Left cardiac atrium (tissue), 4 donors: ENCODE results near the gene STX3. TPM values are rescaled to one million over a fixed set of nuclear protein-coding genes. Genes with fewer than 3 reads are reported as not detected.
A peak's percentile ranks its signal among the peaks of the same experiment; 100 is the strongest.

Experiments used
- ATAC-seq, 2 donors: fragments of 200-7000 bp; cut with Tn5 transposase; one replicate each; pipeline ENCODE4 v1.9.1; 2020; ENCODE audit warnings: mild to moderate bottlenecking in 2 of 2, moderate library complexity in 2 of 2
- DNase-seq: peaks from one replicate; pipeline ENCODE4 v3.0.0-alpha.2; 2020
- intact Hi-C, 2 donors: fragments of 100-400 bp; cut with DNase I; formaldehyde crosslinking; loops; one replicate each; pipeline versions ENCODE4 v1.14.1 to v1.15.1; 2022 to 2023
- total RNA-seq, 2 donors: library from RNA; stranded (reverse); fragmentation: NEBNext Ultra II Directional; extraction: Animal tissue kit (Norgen Biotek cat#: 25700); gene quantifications; one replicate each; pipeline ENCODE4 v1.2.1, GENCODE V29; 2021
- donor health status: DM: no; HTN: yes; CAD: no.
- donor health status: DM: no; HTN: yes; CAD: no; lungs with severe emphysema.
- donor health status: DM: yes; HTN: yes; CAD: no.
- donor health status: Dilated cardiomyopathy.

STX3 gene
- total RNA-seq, 2 donors from 2014 or later: 10.6 to 14.1 TPM

DNA sequence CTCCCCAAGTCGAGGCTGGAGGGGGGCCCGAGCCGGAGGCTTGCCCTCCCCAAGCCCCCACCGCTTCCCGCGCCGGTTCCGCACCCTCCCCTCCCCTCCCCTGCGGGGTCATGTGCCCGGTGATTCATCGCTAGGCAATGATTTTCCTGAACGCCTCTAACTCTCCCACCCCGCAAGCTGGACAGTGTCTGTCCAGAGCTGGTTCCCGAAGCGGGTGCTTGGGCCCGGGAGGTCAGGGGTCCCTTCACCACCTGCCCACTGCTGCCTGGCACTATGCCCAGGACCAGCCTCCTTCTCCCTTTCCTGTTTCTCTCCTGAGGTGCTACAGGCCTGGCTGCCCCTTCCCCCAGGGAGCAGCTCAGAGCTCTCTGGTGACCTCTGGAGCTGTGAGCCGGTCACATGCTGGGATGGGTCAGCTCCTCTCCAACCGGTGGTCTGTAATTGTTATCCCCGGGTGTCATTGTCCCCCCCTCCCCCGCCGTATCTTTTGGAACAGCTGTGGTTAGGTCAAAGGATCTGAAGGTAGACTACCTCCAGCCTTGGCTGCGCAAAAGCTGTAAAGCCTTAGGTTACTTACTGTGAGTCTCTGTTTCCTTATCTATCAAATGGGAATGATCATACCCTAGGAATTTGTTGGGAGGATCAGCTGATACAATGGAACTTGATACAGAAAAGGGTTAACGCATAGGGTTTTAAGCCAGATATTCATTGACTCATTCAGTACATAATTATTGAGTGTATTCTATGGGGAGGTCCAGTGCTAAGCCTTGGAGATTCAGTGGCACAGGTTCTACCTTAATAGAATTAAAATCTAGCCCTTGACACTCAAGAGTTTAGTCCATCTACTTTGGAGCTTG is 753 bp downstream of the STX3 start:
- intact Hi-C loops: loop anchor here (2.0 kb wide), 2 partner anchors 47 to 55 kb away; partner anchors contain the start of gene MRPL16 (in 1 of the 2)
- peak; percentile 77 to 90 for ATAC-seq

DNA sequence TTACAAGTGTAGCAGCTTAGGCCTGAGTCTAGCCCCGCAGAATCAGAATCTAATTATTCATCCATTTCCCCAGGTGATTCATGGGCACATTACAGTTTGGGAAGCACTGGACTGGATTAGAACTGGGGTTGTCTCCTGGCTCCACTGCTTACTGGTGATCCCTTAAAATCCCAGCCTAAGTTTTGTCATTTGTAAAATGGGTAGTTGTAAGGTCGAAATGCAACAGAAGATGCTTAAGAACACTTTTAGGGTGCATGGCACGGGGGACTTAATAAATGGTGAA is 1.3 kb downstream of the STX3 start:
- intact Hi-C loops: no loop called here
- DNase-seq (no peak), ATAC-seq (no peak)

More for the DNA sequence above, 753 bp downstream of the STX3 start:
- DNase-seq: peak; percentile 83

DNA sequence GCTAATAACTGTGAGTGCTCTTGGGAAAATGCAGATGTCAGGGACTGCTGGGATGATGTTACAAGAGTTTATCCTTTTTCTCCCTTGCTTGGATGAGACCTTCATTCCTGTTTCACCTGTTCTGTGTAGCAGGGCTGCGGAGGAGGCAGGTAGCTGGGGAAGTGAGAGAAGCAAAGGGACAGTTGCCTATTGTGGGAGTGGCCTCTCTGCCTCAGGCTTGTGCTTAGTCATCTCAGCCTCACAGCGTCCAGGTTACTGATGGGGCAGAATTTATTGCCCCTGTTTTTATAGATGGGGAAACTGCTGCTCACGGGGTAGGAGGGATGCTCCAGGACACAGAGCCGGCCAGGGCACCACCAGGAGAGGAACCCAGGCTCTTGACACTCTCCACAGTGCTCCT is 1.7 kb downstream of the STX3 start:
- no peak for ATAC-seq
- intact Hi-C loops: no loop called here
- DNase-seq: no peak

DNA sequence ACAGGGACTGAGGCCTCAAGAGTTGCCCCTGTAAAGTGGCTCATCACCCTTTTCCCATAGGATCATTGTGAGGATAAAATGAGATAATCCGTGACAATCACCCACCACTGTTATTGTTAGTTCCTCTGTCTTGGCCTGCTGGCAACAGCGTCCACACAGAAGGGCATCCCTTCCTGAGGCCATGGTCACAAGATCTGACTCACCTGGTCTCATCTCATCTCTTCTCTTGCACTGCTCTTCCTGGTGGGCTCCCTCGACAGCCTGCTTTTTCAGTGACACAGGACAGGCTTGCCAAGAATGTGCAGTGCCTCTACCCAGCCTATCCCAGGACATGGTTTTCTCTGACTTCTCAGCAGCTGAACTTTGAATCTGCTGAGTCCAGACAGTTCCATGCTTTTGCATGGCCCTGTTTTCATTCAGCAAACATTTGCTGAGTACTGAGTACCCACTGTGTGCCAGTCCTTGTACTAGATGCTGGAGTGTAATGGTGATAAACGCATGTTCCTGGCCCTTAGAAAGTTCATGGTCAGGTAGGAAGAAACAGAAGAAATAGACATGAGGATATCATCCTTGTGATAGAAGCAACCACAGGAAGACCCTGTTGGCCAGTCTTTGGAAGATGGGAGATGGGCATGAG is 3.3 kb downstream of the STX3 start:
- intact Hi-C loops: no loop called here
- ATAC-seq: no peak
- no peak for DNase-seq

DNA sequence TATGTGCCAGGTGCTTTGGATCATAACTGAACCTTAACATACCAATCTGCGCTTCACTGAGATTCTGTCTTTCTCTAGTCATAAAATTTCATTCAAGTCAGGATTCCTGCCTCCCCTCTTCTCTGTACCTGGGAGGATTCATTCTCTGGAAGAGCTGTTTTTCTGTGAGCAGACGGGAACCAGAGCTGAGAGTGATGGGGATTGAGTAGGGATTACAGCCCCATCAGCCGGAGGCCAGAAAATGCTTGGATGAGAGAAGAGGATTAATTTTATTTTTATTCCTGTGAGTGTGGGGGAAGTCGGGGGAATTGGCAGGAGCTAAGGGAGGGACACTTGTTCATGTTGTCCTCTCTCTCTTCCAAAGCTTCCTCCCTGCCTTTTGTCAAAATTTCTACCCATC is 4.7 kb downstream of the STX3 start:
- intact Hi-C loops: no loop called here
- DNase-seq (no peak), ATAC-seq (no peak)

DNA sequence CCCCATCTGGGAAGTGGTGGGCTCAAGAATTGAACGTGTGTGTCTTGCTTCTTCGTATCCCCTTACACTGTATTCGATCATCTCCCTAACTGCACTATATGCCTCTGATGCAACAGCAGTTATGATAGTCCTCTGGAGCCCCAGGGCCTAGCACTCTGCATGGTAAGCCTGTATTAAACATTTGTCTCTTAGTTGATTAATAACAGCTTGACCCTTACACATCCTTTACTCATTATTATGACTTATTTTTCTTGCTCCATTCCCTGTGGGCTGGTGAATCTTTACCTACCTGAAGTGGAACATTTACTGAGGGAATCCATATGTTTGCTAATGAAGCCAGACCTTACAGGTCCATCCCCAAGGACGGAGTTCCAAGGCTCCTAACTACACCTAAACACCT is 5.6 kb downstream of the STX3 start:
- intact Hi-C loops: no loop called here
- ATAC-seq (no peak), DNase-seq (no peak)

DNA sequence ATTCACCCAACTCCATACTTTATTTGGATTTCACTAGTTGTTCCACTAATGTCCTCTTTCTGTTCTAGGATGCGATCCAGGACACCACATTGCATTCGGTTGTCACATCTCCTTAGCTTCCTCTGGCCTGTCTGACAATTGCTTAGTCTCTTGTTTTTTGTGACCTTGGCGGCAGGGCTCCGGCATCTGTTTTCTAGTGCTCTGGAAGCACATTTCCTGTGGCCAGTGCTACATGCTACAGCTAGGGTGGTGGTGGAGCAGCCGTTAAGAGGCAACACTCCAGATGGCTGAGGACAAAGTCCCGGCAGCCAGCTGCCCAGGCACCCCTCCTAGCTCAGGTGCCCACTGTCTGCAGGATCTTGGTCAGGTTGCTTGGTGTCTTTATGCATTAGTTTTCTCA is 6.8 kb downstream of the STX3 start:
- intact Hi-C loops: no loop called here
- peak; percentile 62 to 64 for ATAC-seq
- DNase-seq: no peak

DNA sequence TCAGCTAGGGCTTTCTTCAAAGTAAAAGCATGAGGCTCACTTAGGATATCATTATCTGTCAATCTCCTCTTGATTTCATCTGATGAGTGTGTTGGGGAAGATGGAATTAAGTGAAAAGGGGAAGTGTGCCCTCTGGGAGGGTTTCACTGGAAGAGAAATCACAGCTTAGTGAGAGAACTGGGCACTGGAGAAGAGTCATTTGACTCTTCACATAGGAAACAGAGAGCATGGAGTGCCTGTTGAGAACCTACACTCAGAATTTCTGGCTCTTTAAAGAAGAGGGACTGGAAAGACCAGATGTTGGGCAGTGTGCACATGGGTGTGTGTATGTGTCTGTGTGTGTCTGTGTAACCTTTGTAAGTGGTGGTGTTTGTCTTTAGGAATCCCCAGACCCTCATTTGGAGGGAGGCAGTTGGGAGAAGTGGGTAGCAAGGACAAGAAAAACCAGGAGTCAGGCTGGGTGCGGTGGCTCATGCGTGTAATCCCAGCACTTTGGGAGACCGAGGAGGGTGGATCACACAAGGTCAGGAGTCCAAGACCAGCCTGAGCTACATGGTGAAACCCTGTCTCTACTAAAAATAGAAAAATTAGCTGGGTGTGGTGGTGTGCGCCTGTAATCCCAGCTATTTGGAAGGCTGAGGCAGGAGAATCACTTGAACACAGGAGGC is 10.0 kb downstream of the STX3 start:
- no peak for DNase-seq
- no peak for ATAC-seq
- intact Hi-C loops: no loop called here

DNA sequence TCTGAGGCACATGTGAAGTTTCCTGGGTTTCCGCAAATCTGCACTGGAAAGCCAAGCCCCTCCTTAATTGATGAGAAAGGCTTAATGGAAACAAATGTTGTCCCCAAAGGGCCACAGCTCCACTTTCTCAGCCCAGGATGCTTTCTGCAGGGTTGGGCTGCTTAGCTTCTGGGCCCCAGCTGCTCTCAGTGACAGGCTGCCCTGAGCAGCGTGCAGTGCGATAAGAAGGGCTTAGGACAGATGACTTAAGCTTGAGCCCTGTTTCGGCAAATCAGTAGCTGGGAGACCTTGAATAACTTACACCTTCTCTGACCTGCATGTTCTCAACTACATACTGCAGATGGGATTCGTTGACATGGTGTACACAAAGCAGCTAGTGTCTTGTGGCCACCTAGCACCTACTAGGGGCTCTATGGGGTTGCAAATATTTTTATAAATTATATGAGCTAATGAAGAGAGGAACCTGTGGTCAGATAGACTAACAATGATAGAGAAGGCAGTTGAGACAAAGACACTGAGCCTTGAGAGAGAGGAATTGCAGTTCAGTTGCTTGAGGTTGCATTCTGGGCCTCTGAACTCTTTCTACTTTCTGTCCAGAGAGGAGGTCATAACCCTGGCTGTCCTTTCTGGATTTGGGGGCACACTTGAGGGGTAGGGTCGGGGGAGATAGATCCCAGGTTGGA is 11.5 kb downstream of the STX3 start:
- ATAC-seq (peak; percentile 49 to 74), DNase-seq (no peak)

DNA sequence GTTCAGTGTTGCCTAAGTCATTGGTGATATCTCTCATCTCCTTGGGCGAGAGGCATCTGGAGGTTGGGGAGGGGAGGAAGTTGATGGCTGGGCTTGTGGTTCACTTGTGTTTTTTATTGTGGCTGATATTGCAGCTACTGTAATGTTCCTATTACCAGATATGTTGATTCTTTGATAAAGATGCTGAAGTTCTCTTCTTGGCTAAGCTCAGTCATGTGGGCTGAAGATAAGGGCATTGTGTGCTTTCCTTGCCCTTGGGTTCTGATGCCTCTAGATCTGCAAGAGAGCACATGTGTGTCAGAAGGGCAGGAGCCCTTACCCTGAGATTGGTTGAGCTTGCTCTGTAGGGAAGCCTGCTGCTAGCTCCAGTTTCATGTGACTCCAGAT is 12.0 kb downstream of the STX3 start:
- intact Hi-C loops: no loop called here
- peak in 1 of 2 donors; percentile 32 for ATAC-seq
- no peak for DNase-seq

More for the DNA sequence above, 11.5 kb downstream of the STX3 start:
- intact Hi-C loops: no loop called here

DNA sequence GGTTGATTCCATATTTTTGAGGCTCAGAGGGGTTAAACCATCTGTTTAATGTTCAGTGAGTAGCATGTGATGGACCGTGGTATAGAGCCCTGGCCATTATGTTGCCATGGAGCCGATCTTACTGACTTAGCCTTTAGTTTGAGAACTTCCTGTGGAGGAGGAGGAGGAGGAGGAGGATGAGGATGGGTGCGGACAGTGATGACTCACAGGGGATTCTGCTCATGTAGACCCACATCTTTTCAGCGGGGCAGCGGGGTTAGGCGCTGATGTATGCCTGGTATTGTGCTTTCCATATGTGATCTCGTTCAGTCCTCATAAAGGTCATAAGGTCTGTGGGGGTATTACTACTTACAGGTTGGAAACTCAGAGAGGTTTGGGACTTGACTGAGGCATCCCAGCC is 13.9 kb downstream of the STX3 start:
- DNase-seq: no peak
- intact Hi-C loops: no loop called here
- no peak for ATAC-seq

DNA sequence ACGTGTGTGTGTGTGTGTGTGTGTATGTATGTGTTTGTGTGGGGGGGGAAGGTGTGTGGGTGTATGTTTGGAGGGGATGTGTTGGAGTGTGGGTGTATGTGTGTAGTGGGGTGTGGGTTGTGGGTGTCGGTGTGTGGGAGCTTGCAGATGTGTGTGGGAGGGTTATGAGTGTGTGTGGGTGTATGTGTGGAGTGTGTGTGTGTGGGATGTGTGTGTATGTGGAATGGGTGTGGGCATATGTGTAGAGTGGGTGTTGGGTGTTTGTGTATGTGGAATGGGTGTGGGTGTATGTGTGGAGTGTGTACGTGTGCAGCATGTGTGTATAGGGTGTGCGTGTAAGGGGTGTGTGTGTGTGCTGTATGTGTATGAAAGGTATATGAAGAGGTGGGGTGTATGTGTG is 14.7 kb downstream of the STX3 start:
- ATAC-seq (no peak), DNase-seq (no peak)
- intact Hi-C loops: no loop called here

DNA sequence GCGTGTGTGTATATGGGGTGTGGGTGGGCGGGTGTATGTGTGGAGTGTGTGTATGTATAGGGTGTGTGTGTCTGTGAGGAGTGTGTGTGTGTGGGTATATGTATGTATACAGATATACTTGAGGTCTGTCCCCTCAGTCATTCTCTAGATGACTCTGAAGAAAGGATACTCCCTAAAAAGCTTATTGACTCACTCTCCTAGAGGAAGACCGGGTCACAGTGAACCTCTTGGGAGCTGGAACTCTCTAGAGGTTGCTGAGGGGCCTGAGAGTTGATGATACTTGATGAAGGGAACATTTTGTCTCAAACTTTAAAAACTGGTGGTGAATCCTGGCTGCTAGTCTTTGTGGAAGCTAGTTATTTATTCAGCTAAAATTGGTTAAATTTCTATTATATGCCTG is 15.1 kb downstream of the STX3 start:
- DNase-seq (no peak), ATAC-seq (no peak)
- intact Hi-C loops: no loop called here

DNA sequence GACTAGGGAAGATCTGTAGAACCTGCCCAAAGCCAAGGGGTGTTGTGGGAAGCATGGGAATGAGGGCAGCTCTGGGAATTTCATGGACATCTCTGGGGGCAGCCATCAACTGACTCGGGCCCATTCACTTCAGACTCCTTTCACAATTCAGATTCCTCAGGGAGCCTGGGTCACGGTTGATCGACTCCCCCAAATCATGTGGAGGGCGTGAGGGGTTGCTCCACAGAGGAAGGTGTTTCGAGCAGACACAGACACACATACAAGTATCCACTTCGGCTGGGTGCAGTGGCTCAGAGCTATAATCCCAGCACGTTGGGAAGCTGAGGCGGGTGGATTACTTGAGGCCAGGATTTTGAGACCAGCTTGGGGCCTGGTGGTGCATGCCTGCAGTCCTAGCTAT is 15.7 kb downstream of the STX3 start:
- intact Hi-C loops: no loop called here
- DNase-seq (no peak), ATAC-seq (no peak)

DNA sequence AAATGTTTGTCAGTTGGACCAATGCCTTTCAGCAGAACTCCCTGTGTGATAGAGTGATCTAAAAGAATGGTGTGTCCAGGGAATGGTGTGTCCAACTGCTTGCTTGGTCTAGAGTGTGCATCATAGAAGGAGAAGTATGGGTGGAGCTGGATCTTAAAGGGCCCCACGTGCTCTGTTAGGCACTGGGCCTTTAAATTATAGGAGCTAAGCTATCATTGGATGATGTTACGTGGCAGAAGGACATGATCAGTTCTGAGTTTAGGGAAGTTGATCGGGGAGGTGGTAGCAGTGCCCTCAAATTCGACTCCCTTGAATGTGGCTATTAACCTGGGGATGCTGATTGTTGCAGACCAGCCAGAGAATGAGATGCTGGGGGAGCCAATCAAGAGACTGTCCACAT is 16.4 kb downstream of the STX3 start:
- no peak for ATAC-seq
- intact Hi-C loops: no loop called here

DNA sequence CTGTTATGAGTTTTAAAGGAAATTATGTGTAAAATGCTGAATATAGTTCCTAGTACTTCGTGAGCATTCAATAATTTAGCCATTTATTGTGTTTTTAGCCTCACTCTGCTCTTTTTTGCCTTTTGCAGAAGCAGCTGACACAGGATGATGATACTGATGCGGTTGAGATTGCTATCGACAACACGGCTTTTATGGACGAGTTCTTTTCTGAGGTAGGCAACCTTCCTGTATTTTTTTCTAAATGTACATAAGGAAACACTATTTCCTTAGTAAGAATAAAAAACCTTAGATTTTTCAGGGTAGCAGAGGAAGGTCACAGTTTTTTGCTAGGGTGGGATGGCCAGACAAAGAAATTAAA is 17.9 kb downstream of the STX3 start:
- intact Hi-C loops: no loop called here
- DNase-seq (no peak), ATAC-seq (no peak)

More for the DNA sequence above, 16.4 kb downstream of the STX3 start:
- no peak for DNase-seq

DNA sequence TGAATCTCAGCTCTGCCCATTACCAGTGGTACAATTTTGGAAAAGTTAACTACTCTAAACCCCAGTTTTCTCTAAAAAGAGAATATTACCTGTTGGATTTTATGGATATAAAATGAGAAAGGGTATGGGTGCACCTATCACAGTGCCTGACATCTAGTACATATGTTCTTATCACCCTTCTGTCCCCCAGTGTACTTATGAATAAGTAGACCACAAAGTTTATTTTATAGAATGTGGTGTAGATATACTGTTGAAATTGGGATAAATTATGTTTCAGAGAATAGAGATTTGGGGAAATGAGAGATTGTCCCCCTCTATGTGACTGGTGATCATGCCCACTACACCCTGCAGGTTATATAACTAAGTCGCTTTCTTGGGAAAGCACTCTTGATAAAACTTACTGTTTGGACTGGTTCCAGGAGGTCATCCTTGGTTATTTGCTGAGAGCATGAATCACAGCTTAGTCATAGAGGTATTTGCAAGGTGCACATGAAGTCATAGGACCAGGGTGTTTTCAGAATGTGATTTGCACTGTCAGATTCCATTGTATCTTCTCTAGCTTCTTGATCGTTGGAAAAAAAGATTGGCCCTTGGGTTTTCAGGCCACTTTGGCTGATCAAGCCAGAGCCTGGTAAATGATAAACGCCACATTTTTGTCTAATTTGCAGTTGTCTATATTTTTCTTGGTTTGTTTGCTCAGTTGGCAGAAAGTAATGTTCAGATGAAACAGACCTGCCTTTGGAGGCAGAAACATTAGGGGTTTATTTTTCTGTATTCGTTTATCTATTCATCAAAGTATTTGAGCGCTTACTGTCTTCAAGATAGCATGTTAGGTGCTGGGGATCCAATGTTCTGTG is 21.3 kb downstream of the STX3 start:
- intact Hi-C loops: no loop called here
- DNase-seq (no peak), ATAC-seq (peak in 1 of 2 donors; percentile 75)

DNA sequence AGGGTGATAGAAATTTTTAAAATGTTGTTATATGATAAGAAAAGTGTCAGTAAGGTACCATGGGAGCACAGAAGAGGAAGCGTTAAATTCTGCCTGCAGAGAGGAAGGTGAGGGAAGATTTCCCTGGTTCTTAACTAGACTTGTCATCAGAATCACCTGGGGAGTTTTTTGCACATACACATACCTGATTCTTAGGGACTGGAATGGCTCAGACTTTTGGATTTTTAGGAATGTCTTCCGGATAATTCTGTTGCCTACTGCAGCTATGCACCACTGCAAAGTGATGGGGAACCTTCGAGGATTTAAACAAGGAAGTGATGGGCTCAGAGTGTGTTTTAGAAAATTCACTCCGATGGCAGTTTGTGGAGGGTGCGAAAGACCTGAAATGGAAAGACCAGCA is 21.9 kb downstream of the STX3 start:
- ATAC-seq (no peak), DNase-seq (no peak)
- intact Hi-C loops: no loop called here

DNA sequence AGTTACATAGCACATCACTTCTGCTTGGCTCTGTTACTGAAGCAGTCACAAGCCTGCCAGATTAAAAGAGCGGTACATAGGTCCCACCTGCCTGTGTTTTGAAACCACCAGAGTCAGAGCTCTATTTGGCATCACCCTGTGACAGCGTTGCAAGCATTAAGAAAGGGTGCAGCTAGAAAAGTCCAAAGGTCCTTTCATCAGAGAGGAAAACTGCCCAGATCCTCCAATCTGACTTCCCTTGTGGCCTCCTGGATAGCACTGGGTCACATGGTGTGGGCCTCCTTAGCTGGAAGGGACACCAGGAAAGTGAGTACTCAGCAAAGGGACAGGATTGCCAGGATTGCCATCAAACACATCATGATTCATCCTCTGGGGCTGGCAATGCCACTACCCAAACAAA is 22.9 kb downstream of the STX3 start:
- DNase-seq (no peak), ATAC-seq (peak in 1 of 2 donors; percentile 70)
- intact Hi-C loops: no loop called here
